Measurements from ENCODE around the gene GLG1.

- no peak for TF ChIP-seq CTCF (IDR thresholded peaks at IDR 0.05 in 4 of 5, conservative IDR thresholded peaks at IDR 0.05 in 1 of 5)
- TF ChIP-seq POLR2A (IDR thresholded peaks at IDR 0.05) = no peak
Observed at GRCh38 chr16:74570412-74571301, 36.3 kb downstream of the GLG1 start.
